Dermis microvascular lymphatic vessel endothelial cell (primary cell): Measurements from ENCODE around the gene RTL3. TPM values are rescaled to one million over a fixed set of nuclear protein-coding genes. Genes with fewer than 3 reads are reported as not detected.
"Not testable (repeated sequence)": the region's sequence is repeated elsewhere in the genome, so short reads cannot be mapped to it uniquely, and the experiment has no call there.

ENCODE experiments used
- DNase-seq, 2 donors: peaks; one replicate each; pipeline versions ENCODE4 v3.0.0 to v3.0.0-alpha.2; 2010; ENCODE audit warnings: low read depth in 2 of 2
- total RNA-seq: library from RNA; depleted of rRNA; stranded (reverse); fragments of >200 nt; gene quantifications from 2 replicates; pipeline ENCODE4 v1.2.1, GENCODE V29; 2014

The RTL3 gene, protein sequence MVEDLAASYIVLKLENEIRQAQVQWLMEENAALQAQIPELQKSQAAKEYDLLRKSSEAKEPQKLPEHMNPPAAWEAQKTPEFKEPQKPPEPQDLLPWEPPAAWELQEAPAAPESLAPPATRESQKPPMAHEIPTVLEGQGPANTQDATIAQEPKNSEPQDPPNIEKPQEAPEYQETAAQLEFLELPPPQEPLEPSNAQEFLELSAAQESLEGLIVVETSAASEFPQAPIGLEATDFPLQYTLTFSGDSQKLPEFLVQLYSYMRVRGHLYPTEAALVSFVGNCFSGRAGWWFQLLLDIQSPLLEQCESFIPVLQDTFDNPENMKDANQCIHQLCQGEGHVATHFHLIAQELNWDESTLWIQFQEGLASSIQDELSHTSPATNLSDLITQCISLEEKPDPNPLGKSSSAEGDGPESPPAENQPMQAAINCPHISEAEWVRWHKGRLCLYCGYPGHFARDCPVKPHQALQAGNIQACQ
- total RNA-seq, result not detected in 2 replicates

DNA sequence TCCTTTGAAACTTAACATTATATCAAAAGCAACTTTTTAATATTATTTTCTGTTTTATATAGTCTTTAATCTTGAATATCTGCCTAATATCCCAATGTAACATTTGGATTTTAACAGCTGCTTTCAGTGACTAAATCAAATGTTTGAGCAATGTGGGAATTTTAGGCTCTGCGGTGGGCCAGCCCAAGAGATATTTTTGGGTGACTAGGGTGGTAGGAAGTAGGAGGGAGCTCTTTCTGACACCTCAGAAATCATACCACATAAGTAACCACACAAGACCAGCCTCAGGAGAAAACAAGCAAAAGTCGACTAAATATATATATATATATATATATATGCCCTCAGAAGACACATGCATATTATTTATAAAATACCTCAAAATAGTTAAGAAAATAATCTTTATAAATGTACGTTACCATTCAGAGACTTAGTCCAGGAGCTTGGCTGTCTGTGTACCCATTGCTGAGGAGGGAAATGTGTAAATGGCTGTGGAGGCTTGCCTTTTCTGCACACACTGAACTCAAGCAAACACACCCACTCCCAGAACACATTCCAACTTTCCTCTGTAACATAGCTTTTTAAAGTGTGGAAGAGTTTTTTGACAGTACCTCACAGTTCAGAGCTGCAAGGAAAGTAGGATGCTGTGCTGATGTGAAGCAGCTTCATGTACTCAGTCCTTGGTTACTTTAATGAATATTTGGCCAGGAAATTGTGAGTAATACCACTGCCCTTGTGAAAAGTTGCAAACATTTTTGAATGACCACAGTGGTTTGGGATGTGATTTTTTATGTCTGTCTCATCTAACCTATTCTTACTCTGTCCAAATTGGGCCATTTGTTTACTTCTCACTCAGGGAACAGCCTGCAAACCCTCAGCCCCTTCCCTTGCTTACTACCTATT, at the start of gene RTL3:
TSS of gene RTL3 (minus strand) at position 484 of the 900 bp plus-strand sequence. CDS start 908 bp downstream, outside the sequence.
- peak; percentile 1 to 4 for DNase-seq

DNA sequence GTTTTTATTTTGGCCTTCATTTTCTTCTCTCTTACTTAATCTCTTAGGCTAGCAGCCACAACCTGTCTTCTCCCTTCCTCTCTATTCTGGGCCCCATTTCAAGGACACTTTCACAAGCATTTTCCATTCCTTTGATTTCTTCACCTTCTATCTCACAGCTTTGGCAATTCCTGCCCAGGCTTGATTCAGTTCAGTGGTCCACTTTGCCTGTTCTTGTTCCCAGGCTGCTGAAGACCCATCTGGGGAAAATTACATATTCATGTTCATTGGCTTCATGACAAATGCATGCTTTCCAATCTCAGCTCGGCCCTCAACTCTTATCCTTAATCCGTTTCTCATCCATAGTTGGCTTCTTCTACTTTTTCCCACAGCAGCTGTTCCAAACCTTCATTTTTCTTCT, 49.7 kb upstream of the RTL3 start:
- no peak for DNase-seq

DNA sequence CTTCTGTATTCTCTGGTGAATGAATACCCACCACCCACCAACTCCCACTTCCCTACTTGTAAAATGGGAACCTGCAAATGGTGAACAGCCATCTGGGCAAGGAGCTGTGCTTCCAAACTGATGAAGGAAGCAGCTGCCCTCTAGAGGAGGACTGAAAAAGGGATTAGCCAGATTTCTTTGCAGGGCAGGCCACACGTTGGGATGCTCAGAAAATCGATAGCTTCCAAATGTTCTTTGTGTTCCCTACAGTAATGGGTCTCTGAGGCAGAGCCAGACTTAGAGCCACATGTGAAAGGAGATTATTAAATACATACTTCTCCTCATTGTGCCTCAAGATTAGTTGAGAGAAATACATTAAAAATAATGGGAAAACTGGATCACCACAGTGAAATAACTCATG, 49.1 kb upstream of the RTL3 start:
- peak; percentile 14 to 30 for DNase-seq

DNA sequence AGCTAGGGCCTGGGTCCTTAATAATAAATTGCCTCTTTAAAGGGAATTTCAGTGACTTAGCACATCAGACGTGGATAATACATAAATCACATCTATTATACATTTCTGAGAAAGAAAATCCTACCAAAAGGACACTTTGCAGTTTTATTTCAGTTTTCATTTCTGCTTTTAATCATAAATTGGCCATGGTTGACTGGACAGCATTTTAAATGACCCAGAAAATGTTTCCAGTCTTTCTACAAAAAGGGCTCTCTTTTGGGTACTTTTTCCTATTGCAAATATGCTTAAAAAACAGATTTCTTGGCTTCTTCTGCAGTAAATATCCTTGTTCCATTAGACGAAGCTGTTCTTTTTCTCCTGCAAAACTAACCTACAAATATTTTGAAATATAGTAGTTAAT, 46.9 kb upstream of the RTL3 start:
- no peak for DNase-seq

DNA sequence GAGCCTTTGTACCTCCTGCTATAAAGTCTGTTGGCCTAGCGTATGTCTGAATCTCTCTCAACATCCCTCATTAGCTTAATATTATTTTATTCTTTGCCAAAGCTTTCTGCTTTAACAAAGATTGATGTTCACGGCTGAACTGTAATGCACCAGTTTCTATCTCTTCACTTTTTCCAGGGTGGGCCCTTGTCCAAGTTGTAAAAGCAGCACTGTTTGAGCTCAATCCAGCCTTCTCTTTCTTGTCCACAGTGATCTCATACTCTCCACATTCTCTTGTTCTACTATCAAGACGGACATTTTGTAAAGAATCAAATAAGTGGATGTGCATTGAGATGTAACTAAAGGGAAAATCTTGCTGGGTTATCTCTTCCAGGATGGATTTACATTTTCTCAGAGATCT, 34.4 kb upstream of the RTL3 start:
- no peak for DNase-seq

DNA sequence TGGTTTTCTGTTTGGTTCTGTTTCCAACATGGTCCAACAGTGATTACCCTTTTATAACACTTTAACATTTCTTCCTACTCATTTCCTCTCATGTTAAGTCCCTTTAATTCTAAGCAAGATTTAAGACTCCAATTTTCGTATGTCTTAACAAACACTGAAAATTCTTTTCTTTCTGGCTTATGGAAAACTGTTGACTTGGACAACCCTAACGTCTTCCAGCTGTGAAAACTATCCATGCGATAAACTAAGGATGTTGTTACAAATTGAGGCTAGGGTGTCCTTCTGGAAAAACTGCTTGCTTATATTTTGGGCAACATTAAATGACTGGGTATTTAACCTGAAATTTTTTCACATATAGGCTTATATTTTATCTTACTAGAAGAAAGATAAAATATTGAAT, 33.9 kb upstream of the RTL3 start:
- no peak for DNase-seq

DNA sequence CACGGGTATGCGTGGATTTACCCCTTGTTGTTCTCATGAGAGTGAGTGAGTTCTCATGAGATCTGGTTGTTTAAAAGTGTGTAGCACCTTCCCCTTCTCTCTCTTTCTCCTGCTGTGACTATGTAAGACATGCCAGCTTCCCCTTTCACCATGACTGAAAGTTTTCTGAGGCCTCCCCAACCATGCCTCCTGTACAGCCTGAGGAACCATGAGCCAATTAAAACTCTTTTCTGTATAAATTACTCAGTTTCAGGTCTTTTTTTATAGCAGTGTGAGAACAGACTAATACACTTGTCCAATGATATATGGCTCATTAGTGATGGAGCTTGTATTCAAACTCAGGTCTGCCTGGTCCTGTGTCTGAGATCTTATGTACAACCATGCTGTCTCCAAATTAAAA, 28.5 kb upstream of the RTL3 start:
- DNase-seq, result no peak

DNA sequence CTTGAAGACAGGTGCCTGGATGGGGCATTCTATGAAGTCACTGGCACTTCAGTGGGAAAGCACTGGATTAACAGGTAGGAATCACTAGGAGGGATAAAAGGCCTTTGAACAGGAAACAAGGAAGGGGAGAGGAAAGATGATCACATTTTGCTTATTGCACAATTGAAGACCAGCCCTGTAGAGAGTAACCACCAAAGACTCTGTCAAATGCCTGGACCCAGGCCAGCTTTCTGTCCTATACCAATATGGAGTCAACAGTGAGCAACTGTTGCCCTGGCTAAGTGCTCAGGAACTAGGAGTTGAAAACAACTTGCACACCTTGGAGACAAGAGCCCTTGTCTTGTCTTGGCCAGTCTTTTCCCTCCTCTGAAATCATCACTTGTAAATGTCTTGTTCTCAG, 14.1 kb upstream of the RTL3 start:
- no peak for DNase-seq

DNA sequence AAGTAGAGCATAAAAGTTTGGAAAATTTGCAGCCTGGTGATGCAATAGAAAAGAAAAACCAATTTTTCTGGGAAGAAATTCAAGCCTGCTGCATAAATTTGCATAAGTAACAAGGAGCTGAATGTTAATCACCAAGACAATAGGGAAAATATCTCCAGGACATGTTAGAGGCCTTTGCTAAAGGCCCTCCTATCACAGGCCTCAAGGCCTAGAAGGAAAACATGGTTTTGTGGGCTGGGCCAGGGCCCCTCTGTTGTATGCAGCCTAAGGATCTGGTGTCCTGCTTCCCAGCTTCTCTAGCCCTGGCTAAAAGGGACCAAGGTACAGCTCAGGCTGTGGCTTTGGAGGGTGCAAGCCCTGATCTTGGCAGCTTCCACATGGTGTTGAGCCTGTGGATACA, 6.2 kb upstream of the RTL3 start:
- DNase-seq, result no peak

DNA sequence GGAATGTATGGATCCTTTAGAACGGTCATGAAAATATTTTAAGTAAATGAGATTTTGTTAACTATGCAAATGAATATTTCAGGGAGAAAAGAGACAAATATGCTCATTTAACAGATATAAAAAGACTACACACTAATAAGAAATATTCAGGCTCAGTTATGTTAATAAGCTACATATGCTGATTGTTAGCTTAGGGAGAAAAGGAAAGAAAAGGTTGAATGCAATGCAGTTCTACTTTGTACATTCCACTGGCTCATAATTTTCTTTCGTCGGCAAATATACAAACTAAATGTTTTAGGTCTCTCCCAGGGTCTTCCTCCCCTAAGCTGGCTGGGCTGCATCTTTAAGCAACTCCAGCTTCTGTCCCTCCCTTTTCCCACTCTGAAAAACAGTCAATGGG, 2.7 kb upstream of the RTL3 start:
- no peak for DNase-seq

DNA sequence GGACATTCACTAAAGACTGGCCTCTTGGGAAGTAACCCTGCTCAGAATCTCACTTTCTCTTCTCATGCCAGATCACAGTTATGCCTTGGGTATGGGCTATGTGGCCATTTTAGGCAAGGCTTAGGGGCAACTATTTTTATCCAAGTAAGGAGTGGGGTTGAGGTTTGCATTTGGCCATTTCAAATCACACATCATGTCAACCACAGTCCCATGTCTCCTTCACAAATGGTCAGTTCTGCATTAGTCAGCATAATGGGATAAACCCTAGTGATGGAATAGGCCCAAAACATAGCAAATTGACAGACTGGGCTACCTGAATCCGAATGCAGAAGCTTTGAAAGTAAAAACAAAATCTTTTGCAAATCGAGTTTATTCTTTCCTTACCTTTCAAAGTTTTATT, 827 bp upstream of the RTL3 start:
- no peak for DNase-seq

DNA sequence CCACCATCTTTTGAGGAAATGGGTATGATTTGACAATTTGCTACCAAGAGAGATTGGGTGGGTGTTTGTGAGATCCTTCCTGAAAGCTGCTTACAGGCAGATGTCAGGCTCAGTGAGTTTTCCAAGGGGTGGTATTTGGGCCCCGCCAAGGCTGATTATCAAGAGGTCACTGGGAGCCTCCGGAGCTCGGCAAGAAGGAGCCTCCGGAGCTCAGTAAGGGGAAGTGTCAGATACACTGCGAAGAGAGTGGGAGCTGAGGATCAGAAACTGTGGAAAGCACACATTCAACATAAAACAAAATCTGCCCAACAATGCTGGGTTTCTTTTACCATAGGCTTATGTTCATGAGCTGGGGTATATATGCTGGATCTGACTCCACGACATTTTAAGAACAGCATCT, 714 bp downstream of the RTL3 start:
- DNase-seq, result no peak

DNA sequence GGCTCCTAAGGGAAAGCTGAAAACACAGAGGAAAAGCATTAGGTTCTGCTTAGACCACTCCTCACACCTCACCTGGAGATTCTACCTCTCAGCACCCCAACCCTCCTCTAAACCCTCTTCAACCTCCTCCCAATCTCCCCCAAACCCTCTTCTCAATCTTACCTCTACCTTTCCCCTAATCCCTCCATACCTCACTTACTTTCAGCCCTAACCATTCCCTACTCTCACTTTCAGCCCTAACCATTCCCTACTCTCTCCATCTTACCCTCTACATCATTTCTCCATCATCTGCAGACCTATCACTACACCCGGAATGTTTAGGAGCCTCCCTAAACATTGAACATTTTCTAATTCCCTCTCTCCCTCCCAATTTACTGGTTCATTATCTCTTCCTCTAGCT, 3.5 kb downstream of the RTL3 start:
- no peak for DNase-seq

DNA sequence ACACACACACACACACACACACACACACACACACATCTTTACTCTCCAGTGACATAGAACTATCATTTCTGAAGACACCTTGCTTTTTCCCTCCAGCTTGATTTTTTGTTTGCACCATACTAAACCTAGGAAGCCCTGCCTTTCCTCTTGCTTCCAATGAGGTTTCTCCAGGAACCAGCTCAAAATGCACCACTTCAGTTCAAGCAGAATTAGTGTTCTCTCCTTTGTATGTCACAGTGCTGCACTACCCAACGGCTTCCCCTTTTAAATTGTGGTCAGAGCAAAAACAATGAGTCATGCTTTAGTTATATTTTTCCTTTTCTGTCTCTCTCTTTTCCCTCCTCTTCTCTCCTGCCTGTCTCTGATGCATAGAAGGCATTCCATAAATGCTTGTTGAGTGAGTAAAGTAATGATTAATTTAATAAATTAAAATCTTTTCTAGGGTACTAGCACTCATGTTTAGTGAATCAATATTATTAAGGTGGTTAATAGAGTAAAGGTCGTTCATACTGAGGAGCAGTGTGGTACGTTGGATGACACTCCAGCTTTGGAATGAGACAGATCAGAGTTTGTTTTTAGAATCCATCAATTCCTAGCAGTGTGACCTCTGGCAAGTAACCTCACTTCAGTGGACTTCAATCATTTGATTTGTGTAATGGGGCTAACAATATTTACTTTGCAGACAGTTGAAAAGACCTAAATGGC, 5.9 kb downstream of the RTL3 start:
- peak; percentile 50 to 61 for DNase-seq

DNA sequence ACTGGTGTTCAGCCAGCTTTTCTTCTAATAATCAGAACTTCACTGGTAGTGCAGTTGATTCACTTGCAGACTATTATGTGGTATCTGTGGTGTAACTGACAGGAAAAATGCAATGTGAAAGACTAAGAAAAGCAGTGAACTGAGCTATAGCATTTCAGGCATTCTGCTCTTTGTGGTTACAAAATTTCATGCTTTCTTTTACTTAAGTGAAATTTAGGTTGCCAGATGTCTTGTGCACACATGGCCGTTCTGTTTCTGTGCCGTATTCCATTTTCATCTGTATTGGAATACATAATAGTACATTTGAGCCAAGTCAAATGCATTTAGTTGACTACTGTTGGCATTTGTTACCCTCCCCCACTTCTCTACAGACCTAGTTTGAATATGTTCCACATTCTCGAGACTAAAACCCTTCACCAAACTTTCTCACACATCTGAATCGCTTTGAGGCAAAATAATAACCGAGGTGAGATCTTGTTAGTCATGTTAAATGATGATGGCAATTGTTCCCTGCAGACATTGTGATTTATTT, 8.2 kb downstream of the RTL3 start:
- no peak for DNase-seq

DNA sequence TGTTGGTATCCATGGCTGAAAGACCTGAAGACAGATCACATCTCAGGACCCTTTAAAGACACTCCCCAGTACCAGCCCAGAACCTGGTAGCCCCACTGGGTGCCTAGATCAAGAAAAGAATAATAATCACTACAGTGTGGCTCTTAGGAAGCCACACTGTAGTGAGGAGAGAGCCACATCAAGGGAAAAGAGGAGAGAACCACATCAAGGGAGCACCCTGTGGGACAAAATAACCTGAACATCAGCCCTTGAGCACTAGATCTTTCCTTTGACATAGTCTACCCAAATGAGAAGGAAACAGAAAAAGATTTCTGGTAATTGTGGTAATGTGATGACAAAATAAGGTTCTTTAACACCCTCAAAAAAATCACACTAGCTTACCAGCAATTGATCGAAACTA, 15.3 kb downstream of the RTL3 start:
- no peak for DNase-seq

DNA sequence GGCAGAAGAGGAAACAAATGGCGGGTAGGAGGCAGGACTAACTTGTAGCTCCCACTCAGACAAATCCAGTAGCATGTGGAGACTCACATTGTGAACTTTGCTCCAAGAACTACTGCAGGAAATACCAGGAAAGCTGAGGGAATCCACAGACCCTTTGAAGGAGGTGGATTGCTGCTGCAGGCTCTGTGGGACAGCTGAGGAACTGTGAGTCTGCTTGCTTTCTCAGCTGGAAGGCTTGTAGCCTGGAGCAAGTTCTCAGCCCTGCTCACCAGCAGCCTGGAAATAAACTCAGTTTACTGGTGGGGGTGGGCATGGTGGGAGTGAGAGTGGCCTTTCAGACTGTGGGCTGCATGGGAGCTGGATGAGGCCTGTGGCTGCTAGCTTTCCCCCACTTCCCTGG, 16.0 kb downstream of the RTL3 start:
- no peak for DNase-seq

DNA sequence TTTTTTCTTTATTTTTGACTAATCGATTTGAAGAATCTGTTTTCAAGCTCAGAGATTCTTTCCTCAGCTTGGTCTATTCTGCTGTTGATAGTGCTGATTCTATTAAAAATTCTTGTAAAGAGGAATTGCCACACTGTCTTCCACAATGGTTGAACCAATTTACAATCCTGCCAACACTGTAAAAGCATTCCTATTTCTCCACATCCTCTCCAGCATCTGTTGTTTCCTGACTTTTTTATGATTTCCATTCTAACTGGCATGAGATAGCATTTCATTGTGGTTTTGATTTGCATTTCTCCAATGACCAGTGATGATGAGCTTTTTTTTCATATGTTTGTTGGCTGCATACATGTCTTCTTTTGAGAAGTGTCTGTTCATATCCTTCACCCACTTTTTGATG, 23.0 kb downstream of the RTL3 start:
- DNase-seq, result not testable (repeated sequence)

DNA sequence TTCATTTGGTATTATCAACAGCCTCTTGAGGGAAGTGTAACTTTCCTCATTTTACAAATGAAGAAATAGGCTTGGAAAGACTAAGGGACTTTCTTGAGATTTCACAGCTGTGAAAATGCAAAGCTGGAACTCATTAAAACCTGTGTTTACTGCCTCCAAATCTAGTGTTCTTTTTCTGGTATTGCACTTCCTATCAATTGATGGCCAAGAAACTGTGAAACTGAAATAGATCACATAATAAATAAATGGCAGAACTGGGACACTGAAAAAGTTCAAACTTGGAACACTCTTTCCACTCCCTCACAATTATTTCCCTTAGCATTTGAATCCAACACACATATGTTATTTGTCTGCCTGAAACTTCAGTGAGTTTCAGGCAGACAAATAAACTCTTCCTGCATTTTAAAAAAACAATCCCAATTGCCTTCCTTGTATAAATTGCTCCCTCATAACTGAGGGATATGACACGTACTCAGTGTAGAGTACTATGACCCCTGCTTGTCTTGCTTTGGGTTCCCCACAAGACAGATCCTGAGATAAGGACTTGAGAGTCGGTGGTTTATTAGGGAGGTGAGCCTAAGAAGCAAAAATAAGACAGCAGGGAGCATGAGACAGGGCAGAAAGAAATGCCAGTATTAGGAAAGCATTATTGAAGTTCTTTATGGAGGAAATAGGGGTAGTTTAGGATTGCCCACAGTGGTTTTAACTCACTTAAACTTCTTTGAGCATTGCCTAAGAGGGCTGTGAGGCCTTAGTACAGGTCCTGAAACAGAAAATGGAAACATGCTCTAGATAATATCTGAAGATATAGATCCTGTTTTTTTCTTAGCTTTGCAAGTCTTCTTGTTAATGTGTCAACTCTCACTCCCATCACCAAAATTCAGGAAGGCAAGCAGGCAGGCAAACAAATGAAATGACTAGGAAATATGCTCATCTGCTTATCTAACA, 33.9 kb downstream of the RTL3 start:
- DNase-seq, result no peak

DNA sequence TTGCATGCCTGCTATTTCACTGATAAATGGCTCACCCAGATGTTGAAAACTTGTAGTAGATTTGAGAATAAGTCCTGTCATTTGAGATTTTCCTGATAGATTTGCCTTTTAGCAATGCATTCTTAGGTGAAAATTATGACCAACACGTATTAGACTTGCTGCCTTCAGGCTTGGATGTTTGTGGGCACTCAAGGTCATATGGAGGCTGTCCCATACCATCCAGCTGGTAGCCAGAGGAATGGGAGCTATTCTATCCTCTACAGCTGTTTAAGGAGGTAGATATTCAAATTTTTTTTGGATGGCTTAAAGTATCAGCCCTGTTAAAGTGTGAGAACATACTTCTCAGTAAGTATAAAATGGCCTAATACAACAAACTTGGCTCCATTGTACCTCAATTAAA, 34.7 kb downstream of the RTL3 start:
- no peak for DNase-seq

DNA sequence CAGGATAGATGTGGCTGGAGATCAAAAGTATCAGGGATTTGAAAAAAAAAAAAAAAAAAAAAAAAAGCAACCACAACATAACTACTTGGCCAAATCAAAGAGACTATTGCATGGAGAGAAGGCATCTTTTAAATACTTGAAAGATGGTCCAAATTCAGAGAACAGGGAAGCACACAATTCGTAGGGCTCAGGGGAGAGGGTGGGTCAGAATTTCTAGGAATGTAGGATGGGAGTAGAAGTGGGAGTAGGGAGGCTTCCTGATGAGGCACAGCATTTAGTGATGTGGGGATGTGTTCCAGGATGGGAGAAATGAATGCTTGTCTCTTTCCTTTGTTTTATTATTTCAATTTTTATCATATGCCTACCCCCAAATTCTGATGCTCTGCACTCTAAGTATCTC, 36.3 kb downstream of the RTL3 start:
- DNase-seq, result no peak
